GM19238 (cell line): ENCODE measurements around the gene MYPN.

Experiments used
- DNase-seq: peaks from one replicate; pipeline ENCODE4 v3.0.0; 2011; ENCODE audit warnings: low spot score; ENCODE audit not compliant: insufficient read length

Gene MYPN

GRCh38 chr10:68095153-68095552, 14.1 kb upstream of the MYPN start:
- no peak for DNase-seq

- DNase-seq: no peak
These were observed 12.3 kb upstream of the MYPN start for GRCh38 chr10:68096913-68097516.

GRCh38 chr10:68099736-68100135, 9.6 kb upstream of the MYPN start:
- no peak for DNase-seq

- DNase-seq: no peak
These were observed 8.2 kb upstream of the MYPN start for GRCh38 chr10:68101066-68101465.

- no peak for DNase-seq
These were observed 5.9 kb upstream of the MYPN start for GRCh38 chr10:68103261-68103878.

GRCh38 chr10:68103901-68104300, 5.4 kb upstream of the MYPN start:
- DNase-seq: no peak

- no peak for DNase-seq
These were observed 3.5 kb upstream of the MYPN start for GRCh38 chr10:68105820-68106219.

- no peak for DNase-seq
These were observed 2.6 kb upstream of the MYPN start for GRCh38 chr10:68106656-68107055.

GRCh38 chr10:68107651-68108050, 1.6 kb upstream of the MYPN start:
- DNase-seq: no peak

GRCh38 chr10:68108051-68108450, 1.2 kb upstream of the MYPN start:
- DNase-seq: no peak

GRCh38 chr10:68108653-68109052, 635 bp upstream of the MYPN start:
- no peak for DNase-seq

GRCh38 chr10:68110027-68110426, 739 bp downstream of the MYPN start:
- DNase-seq: no peak

- DNase-seq: no peak
These were observed 2.3 kb downstream of the MYPN start for GRCh38 chr10:68111584-68111983.

GRCh38 chr10:68112837-68113236, 3.5 kb downstream of the MYPN start:
- no peak for DNase-seq

GRCh38 chr10:68118657-68119056, 9.4 kb downstream of the MYPN start:
- DNase-seq: no peak

- no peak for DNase-seq
These were observed 11.9 kb downstream of the MYPN start for GRCh38 chr10:68121020-68121743.

- no peak for DNase-seq
These were observed 12.6 kb downstream of the MYPN start for GRCh38 chr10:68121852-68122251.

GRCh38 chr10:68124718-68125117, 15.4 kb downstream of the MYPN start:
- no peak for DNase-seq

GRCh38 chr10:68125772-68126171, 16.5 kb downstream of the MYPN start:
- DNase-seq: no peak

- DNase-seq: no peak
These were observed 18.7 kb downstream of the MYPN start for GRCh38 chr10:68128015-68128414.

- DNase-seq: no peak
These were observed 23.1 kb downstream of the MYPN start for GRCh38 chr10:68132391-68132790.

- no peak for DNase-seq
These were observed 24.2 kb downstream of the MYPN start for GRCh38 chr10:68133523-68133922.

GRCh38 chr10:68135362-68135761, 26.1 kb downstream of the MYPN start:
- DNase-seq: no peak
